Measurements from ENCODE around the gene ZNF726.

ZNF726 gene

GRCh38 chr19:23896912-23897311 lies 17.8 kb upstream of the ZNF726 start:
- Histone ChIP-seq H3K4me1 (ENCODE audit: low read depth, poor library complexity, severe bottlenecking) (no peaks in the 10 kb centered on the region), H3K27ac (no peak overlapping the region), H3K4me3 (IDR thresholded peaks at IDR 0.05; ENCODE audit: insufficient read depth, low read depth, low read length) (no peak overlapping the region), H2AFZ (ENCODE audit: low read depth) (no peak overlapping the region), H3K36me3 (ENCODE audit: insufficient read depth) (no peaks in the 10 kb centered on the region), H4K20me1 (ENCODE audit: insufficient read depth) (no peaks in the 10 kb centered on the region), H3K27me3 (ENCODE audit: insufficient read depth, low read depth) (no peaks in the 10 kb centered on the region), H3K79me2 (ENCODE audit: insufficient read depth, low read depth) (no peaks in the 10 kb centered on the region), H3K9ac (no peak overlapping the region), H3K4me2 (no peak overlapping the region)
- TF ChIP-seq CTCF (conservative IDR thresholded peaks at IDR 0.05; ENCODE audit: low read depth, low read length) = no peak

- no peaks in the 10 kb centered on the region for H3K27me3 ChIP-seq (ENCODE audit: insufficient read depth, low read depth)
- no peaks in the 10 kb centered on the region for H4K20me1 ChIP-seq (ENCODE audit: insufficient read depth)
- H3K9ac ChIP-seq = no peak overlapping the region
- no peak overlapping the region for H3K4me2 ChIP-seq
- H3K27ac ChIP-seq = no peak overlapping the region
- TF ChIP-seq CTCF (conservative IDR thresholded peaks at IDR 0.05; ENCODE audit: low read depth, low read length) = no peak
- H3K4me3 ChIP-seq (IDR thresholded peaks at IDR 0.05; ENCODE audit: insufficient read depth, low read depth, low read length) = no peak overlapping the region
- no peak overlapping the region for H2AFZ ChIP-seq (ENCODE audit: low read depth)
- H3K79me2 ChIP-seq (ENCODE audit: insufficient read depth, low read depth) = no peaks in the 10 kb centered on the region
- no peaks in the 10 kb centered on the region for H3K36me3 ChIP-seq (ENCODE audit: insufficient read depth)
- H3K4me1 ChIP-seq (ENCODE audit: low read depth, poor library complexity, severe bottlenecking) = no peaks in the 10 kb centered on the region
Measured at GRCh38 chr19:23901360-23901759, 13.3 kb upstream of the ZNF726 start.

- Histone ChIP-seq H3K4me1 (ENCODE audit: low read depth, poor library complexity, severe bottlenecking) (no peaks in the 10 kb centered on the region), H3K27ac (no peak overlapping the region), H2AFZ (ENCODE audit: low read depth) (no peak overlapping the region), H3K9ac (no peak overlapping the region), H4K20me1 (ENCODE audit: insufficient read depth) (no peaks in the 10 kb centered on the region), H3K36me3 (ENCODE audit: insufficient read depth) (no peaks in the 10 kb centered on the region), H3K27me3 (ENCODE audit: insufficient read depth, low read depth) (no peaks in the 10 kb centered on the region), H3K4me2 (no peak overlapping the region), H3K79me2 (ENCODE audit: insufficient read depth, low read depth) (no peaks in the 10 kb centered on the region), H3K4me3 (IDR thresholded peaks at IDR 0.05; ENCODE audit: insufficient read depth, low read depth, low read length) (no peak overlapping the region)
- no peak for TF ChIP-seq CTCF (conservative IDR thresholded peaks at IDR 0.05; ENCODE audit: low read depth, low read length)
Measured at GRCh38 chr19:23904406-23904805, 10.3 kb upstream of the ZNF726 start.

GRCh38 chr19:23905771-23906170 lies 8.9 kb upstream of the ZNF726 start:
- Histone ChIP-seq H3K4me2 (no peak overlapping the region), H3K27ac (no peak overlapping the region), H3K4me1 (ENCODE audit: low read depth, poor library complexity, severe bottlenecking) (no peaks in the 10 kb centered on the region), H3K27me3 (ENCODE audit: insufficient read depth, low read depth) (no peaks in the 10 kb centered on the region), H4K20me1 (ENCODE audit: insufficient read depth) (no peaks in the 10 kb centered on the region), H3K79me2 (ENCODE audit: insufficient read depth, low read depth) (no peaks in the 10 kb centered on the region), H2AFZ (ENCODE audit: low read depth) (no peak overlapping the region), H3K9ac (no peak overlapping the region), H3K4me3 (IDR thresholded peaks at IDR 0.05; ENCODE audit: insufficient read depth, low read depth, low read length) (no peak overlapping the region), H3K36me3 (ENCODE audit: insufficient read depth) (no peaks in the 10 kb centered on the region)
- TF ChIP-seq CTCF (conservative IDR thresholded peaks at IDR 0.05; ENCODE audit: low read depth, low read length) = no peak

- Histone ChIP-seq H3K36me3 (ENCODE audit: insufficient read depth) (no peaks in the 10 kb centered on the region), H4K20me1 (ENCODE audit: insufficient read depth) (no peaks in the 10 kb centered on the region), H3K4me2 (no peak overlapping the region), H3K27ac (no peak overlapping the region), H3K4me3 (IDR thresholded peaks at IDR 0.05; ENCODE audit: insufficient read depth, low read depth, low read length) (no peak overlapping the region), H3K27me3 (ENCODE audit: insufficient read depth, low read depth) (no peaks in the 10 kb centered on the region), H3K4me1 (ENCODE audit: low read depth, poor library complexity, severe bottlenecking) (no peaks in the 10 kb centered on the region), H3K9ac (no peak overlapping the region), H3K79me2 (ENCODE audit: insufficient read depth, low read depth) (no peaks in the 10 kb centered on the region), H2AFZ (ENCODE audit: low read depth) (no peak overlapping the region)
- TF ChIP-seq CTCF (conservative IDR thresholded peaks at IDR 0.05; ENCODE audit: low read depth, low read length) = no peak
Measured at GRCh38 chr19:23906835-23907234, 7.9 kb upstream of the ZNF726 start.
